K562 (cell line): Measurements from ENCODE around the gene PLXNA3. TPM values are rescaled to one million over a fixed set of nuclear protein-coding genes. Genes with fewer than 3 reads are reported as not detected.

Experiments
- CTCF ChIP-seq, 3 experiments: IDR thresholded peaks in 2 of 3; conservative IDR thresholded peaks in 1 of 3; 2 replicates each; pipeline ENCODE4 v1.5.1; 2011 to 2012; ENCODE audit warnings: low read length in 3 of 3, mild to moderate bottlenecking in 3 of 3, control low read depth in 2 of 3, improper control_type of control experiment in 1 of 3, inconsistent platforms in 1 of 3, low read depth in 1 of 3, mixed read lengths in 1 of 3, moderate library complexity in 1 of 3; ENCODE audit not compliant: insufficient read depth in 2 of 3
- FOXJ3 ChIP-seq: sonication (generic); formaldehyde crosslinking; IDR thresholded peaks from 2 replicates; pipeline ENCODE4 v1.4.0; 2020; ENCODE audit warnings: mild to moderate bottlenecking, missing genetic modification reagents
- GABPA ChIP-seq: fragments of 200-800 bp; sonication (Bioruptor generic); conservative IDR thresholded peaks from 2 replicates; pipeline ENCODE4 v1.6.1; 2016; ENCODE audit warnings: low read depth, missing genetic modification characterization, missing compliant biosample characterization
- JUNB ChIP-seq: fragments of 450-650 bp; formaldehyde crosslinking; conservative IDR thresholded peaks from 2 replicates; pipeline ENCODE4 v1.4.0; 2020; ENCODE audit warnings: mild to moderate bottlenecking
- MAX ChIP-seq: sonication (generic); formaldehyde crosslinking; IDR thresholded peaks from 2 replicates; pipeline ENCODE4 v1.9.0; 2022; ENCODE audit warnings: mild to moderate bottlenecking, missing genetic modification reagents
- MNT ChIP-seq, 2 experiments: fragments of 450-650 bp; conservative IDR thresholded peaks; 2 replicates each; pipeline ENCODE4 v1.6.1; 2017; ENCODE audit warnings: mild to moderate bottlenecking in 2 of 2, moderate library complexity in 2 of 2
- PKNOX1 ChIP-seq: fragments of 450-650 bp; IDR thresholded peaks from 2 replicates; pipeline ENCODE4 v1.6.1; 2016
- POLR2G ChIP-seq: fragments of 200-400 bp; formaldehyde crosslinking; IDR thresholded peaks from 2 replicates; pipeline ENCODE4 v1.6.1; 2017; ENCODE audit warnings: low read depth, mild to moderate bottlenecking, antibody characterized with exemption, low read length, moderate library complexity
- RAD21 ChIP-seq, 2 experiments: fragments of 250-450 bp in 1 of 2; fragments of 450-650 bp in 1 of 2; sonication (Bioruptor Pico) in 1 of 2; formaldehyde crosslinking in 1 of 2; IDR thresholded peaks in 1 of 2; conservative IDR thresholded peaks in 1 of 2; 2 replicates each; pipeline versions ENCODE4 v1.4.0 to v1.8.0; 2020 to 2022; ENCODE audit warnings: mild to moderate bottlenecking in 2 of 2, moderate library complexity in 1 of 2
- RBM22 ChIP-seq: fragments of 200-400 bp; formaldehyde crosslinking; IDR thresholded peaks from 2 replicates; pipeline ENCODE4 v1.6.1; 2018; ENCODE audit warnings: low read length, low read depth; ENCODE audit not compliant: poor library complexity, severe bottlenecking
- SMARCA5 ChIP-seq: fragments of 450-650 bp; IDR thresholded peaks from 2 replicates; pipeline ENCODE4 v1.6.1; 2016
- STAT6 ChIP-seq: sonication (generic); formaldehyde crosslinking; IDR thresholded peaks from 2 replicates; pipeline ENCODE4 v1.8.1; 2023; ENCODE audit warnings: mild to moderate bottlenecking, missing genetic modification reagents
- SUPT5H ChIP-seq: fragments of 450-650 bp; IDR thresholded peaks from 2 replicates; pipeline ENCODE4 v1.6.1; 2016
- USF2 ChIP-seq: sonication (generic); formaldehyde crosslinking; IDR thresholded peaks from 2 replicates; pipeline ENCODE4 v1.5.0; 2020; ENCODE audit warnings: missing genetic modification reagents
- ZNF24 ChIP-seq: fragments of 450-650 bp; IDR thresholded peaks from 2 replicates; pipeline ENCODE4 v1.6.1; 2016
- ZNF395 ChIP-seq: fragments of 200-800 bp; sonication (Bioruptor generic); IDR thresholded peaks from 2 replicates; pipeline ENCODE4 v1.6.1; 2017; ENCODE audit warnings: missing genetic modification characterization, missing compliant biosample characterization
- polyA plus RNA-seq, 8 experiments: library from polyadenylated mRNA; depleted of rRNA in 4 of 8; stranded (reverse) in 5 of 8; unstranded in 3 of 8; fragments of >200 nt; fragmentation: Nextera tagmentation in 2 of 8; fragmentation: Illumina TruSeq in 1 of 8; extraction: Ambion mirVana in 2 of 8; extraction: Trizol in 1 of 8; gene quantifications; 2 replicates each; pipeline versions ENCODE4 v1.2.1 to v1.2.3, GENCODE V29; 2011 to 2014; ENCODE audit warnings: inconsistent platforms in 1 of 8, missing spikeins in 1 of 8
- total RNA-seq, 7 experiments: library from RNA; depleted of rRNA in 6 of 7; stranded (reverse); fragments of >200 nt in 6 of 7; fragmentation: Illumina TruSeq in 2 of 7; extraction: Trizol in 2 of 7; gene quantifications; 2 replicates each; pipeline versions ENCODE4 v1.2.1 to v1.2.3, GENCODE V29; 2011 to 2021; ENCODE audit warnings: low replicate concordance in 1 of 7

Gene PLXNA3
- total and polyA plus RNA-seq, 9 of the 15 experiments (the other 6 are each of a cell fraction or from before 2014, with no cell fraction given) = 0.32 to 47.8 (median 7.5) TPM

GRCh38 chrX:154515966-154516655, 58.0 kb downstream of the PLXNA3 start, which contains the start of gene FAM3A (continued):
- TF ChIP-seq RBM22 (no peak), MNT (conservative IDR thresholded peaks at IDR 0.05) (peak in 1 of 2 experiments; percentile 19; a peak in 1 of 4 replicates), PKNOX1 (0 out of 2 replicates have a peak, but pooled peaks have one; percentile 15), SMARCA5 (no peak), RAD21 (CRISPR knock-in tag; conservative IDR thresholded peaks at IDR 0.05 in 1 of 2, IDR thresholded peaks at IDR 0.05 in 1 of 2) (no peak), CTCF (IDR thresholded peaks at IDR 0.05 in 2 of 3, conservative IDR thresholded peaks at IDR 0.05 in 1 of 3; ENCODE audit: insufficient read depth in 2 of 3, low read depth in 1 of 3, low read length in 3 of 3) (no peak), POLR2G (peak; percentile 79), STAT6 (CRISPR knock-in tag) (no peak), ZNF24 (no peak), MAX (CRISPR knock-in tag) (no peak), JUNB (CRISPR knock-in tag) (no peak), GABPA (tag) (peak; percentile 86), FOXJ3 (CRISPR knock-in tag) (no peak), ZNF395 (0 out of 2 replicates have a peak, but pooled peaks have one; percentile 54), SUPT5H (peak; percentile 76), USF2 (no peak)
